Hepatocyte (in vitro differentiated cells): ENCODE results near the gene DCAF8L2.

Experiments
- EZH2 ChIP-seq: fragments of 200-600 bp; sonication (generic); IDR thresholded peaks from 2 replicates; pipeline ENCODE4 v1.6.1; 2016; ENCODE audit warnings: antibody characterized with exemption, mild to moderate bottlenecking, borderline replicate concordance
- TF ChIP-seq, protein P1 (sequence below): fragments of 200-600 bp; sonication (generic); IDR thresholded peaks from 2 replicates; pipeline ENCODE4 v1.5.1; 2016; ENCODE audit warnings: antibody characterized with exemption, mild to moderate bottlenecking; ENCODE audit not compliant: poor library complexity

DNA sequence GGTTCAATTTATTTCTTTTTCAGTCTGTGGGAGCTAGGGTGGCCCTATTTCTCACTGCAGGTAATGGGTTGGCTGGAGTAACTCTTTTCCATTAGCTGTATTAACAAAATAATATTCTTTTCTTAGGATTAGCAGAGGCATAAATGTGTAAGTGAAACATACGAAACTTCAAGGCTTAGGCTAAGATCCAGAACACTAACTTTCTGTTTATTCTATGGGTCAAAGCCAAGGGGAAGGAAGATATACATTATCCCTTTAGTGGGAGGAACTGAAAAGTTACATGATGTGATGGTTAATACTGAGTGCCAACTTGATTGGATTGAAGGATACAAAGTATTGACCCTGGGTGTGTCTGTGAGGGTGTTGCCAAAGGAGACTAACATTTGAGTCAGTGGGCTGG lies 66.4 kb downstream of the DCAF8L2 start:
- TF ChIP-seq, protein P1, sequence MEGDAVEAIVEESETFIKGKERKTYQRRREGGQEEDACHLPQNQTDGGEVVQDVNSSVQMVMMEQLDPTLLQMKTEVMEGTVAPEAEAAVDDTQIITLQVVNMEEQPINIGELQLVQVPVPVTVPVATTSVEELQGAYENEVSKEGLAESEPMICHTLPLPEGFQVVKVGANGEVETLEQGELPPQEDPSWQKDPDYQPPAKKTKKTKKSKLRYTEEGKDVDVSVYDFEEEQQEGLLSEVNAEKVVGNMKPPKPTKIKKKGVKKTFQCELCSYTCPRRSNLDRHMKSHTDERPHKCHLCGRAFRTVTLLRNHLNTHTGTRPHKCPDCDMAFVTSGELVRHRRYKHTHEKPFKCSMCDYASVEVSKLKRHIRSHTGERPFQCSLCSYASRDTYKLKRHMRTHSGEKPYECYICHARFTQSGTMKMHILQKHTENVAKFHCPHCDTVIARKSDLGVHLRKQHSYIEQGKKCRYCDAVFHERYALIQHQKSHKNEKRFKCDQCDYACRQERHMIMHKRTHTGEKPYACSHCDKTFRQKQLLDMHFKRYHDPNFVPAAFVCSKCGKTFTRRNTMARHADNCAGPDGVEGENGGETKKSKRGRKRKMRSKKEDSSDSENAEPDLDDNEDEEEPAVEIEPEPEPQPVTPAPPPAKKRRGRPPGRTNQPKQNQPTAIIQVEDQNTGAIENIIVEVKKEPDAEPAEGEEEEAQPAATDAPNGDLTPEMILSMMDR: no peak
- no peak for TF ChIP-seq EZH2
